Osteoblast (primary cell): ENCODE measurements around the gene FBL. TPM values are rescaled to one million over a fixed set of nuclear protein-coding genes. Genes with fewer than 3 reads are reported as not detected.

ENCODE experiments used
- DNase-seq: peaks from one replicate; pipeline ENCODE4 v3.0.0; 2011; ENCODE audit warnings: low spot score, mixed read lengths; ENCODE audit not compliant: insufficient read length; ENCODE audit errors: missing footprints
- H2AFZ ChIP-seq: 2 replicates; pipeline ENCODE4 v1.6.0; 2011; ENCODE audit warnings: mild to moderate bottlenecking, low read length
- H3K27ac ChIP-seq: 2 replicates; pipeline ENCODE4 v1.5.1; 2011; ENCODE audit warnings: mild to moderate bottlenecking, low read depth, low read length, moderate library complexity
- H3K27me3 ChIP-seq: 2 replicates; pipeline ENCODE4 v1.6.0; 2012; ENCODE audit warnings: mild to moderate bottlenecking, control low read depth, inconsistent platforms, low read length, moderate library complexity; ENCODE audit not compliant: insufficient read depth
- H3K36me3 ChIP-seq: 2 replicates; pipeline ENCODE4 v1.5.1; 2011; ENCODE audit warnings: mild to moderate bottlenecking, low read length, control low read depth, moderate library complexity; ENCODE audit not compliant: insufficient read depth
- H3K4me1 ChIP-seq: 2 replicates; pipeline ENCODE4 v1.5.1; 2011; ENCODE audit warnings: mild to moderate bottlenecking, low read length, control low read depth, moderate library complexity; ENCODE audit not compliant: insufficient read depth
- H3K4me2 ChIP-seq: 2 replicates; pipeline ENCODE4 v1.6.0; 2011; ENCODE audit warnings: mild to moderate bottlenecking, low read length; ENCODE audit not compliant: insufficient read depth
- H3K4me3 ChIP-seq: fragments of 200-600 bp; sonication (generic); 3 replicates; pipeline ENCODE4 v1.5.1; 2012; ENCODE audit warnings: mild to moderate bottlenecking, low read length, inconsistent platforms; ENCODE audit not compliant: insufficient read depth
- H3K79me2 ChIP-seq: 2 replicates; pipeline ENCODE4 v1.6.0; 2012; ENCODE audit warnings: mild to moderate bottlenecking, low read length, control low read depth, inconsistent platforms; ENCODE audit not compliant: insufficient read depth
- H3K9me3 ChIP-seq: 2 replicates; pipeline ENCODE4 v1.5.1; 2011; ENCODE audit warnings: low read depth, low read length, control low read depth
- H4K20me1 ChIP-seq: 2 replicates; pipeline ENCODE4 v1.6.0; 2012; ENCODE audit warnings: mild to moderate bottlenecking, low read length, control low read depth; ENCODE audit not compliant: insufficient read depth
- CTCF ChIP-seq: IDR thresholded peaks from 2 replicates; pipeline ENCODE4 v1.5.1; 2011; ENCODE audit warnings: mild to moderate bottlenecking, low read depth, low read length, moderate library complexity; ENCODE audit errors: extremely low read depth
- total RNA-seq: library from RNA; depleted of rRNA; stranded (reverse); fragments of >200 nt; gene quantifications from 2 replicates; pipeline ENCODE4 v1.2.3, GENCODE V29; 2012

FBL gene
- total RNA-seq, 1 donor: 87.2 TPM

GRCh38 chr19:39852882-39853281 is 6.7 kb upstream of the FBL start:
- no peaks in the 10 kb centered on the region for H3K4me1 ChIP-seq
- no peaks in the 10 kb centered on the region for H3K27me3 ChIP-seq
- no peak overlapping the region for H3K4me2 ChIP-seq
- H3K27ac ChIP-seq: no peak overlapping the region
- H3K79me2 ChIP-seq: no peaks in the 10 kb centered on the region
- no peak for TF ChIP-seq CTCF
- H2AFZ ChIP-seq: no peak overlapping the region
- H3K9me3 ChIP-seq: no peaks in the 10 kb centered on the region
- H4K20me1 ChIP-seq: no peaks in the 10 kb centered on the region
- H3K4me3 ChIP-seq: no peak overlapping the region
- no peak for DNase-seq
- H3K36me3 ChIP-seq: no peaks in the 10 kb centered on the region

DNA sequence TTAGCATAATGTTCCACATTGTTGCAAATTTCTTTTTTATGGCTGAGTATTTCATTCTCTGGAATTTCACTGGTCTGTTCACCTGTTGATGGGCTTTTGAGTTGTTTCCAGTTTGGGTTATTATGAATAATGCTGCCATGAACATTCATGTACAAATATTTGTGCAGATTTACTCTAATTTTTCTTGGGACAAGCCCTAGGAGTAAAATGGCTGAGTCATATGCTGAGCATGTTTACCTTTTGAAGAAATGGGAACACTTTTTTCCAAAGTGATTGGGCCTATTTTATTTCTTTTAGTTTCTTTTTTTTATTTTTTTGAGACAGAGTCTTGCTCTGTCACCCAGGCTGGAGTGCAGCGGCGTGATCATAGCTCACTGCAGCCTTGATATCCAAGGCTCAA is 4.7 kb upstream of the FBL start:
- H3K4me2 ChIP-seq: no peak overlapping the region
- no peaks in the 10 kb centered on the region for H3K27me3 ChIP-seq
- no peak for TF ChIP-seq CTCF
- H3K4me1 ChIP-seq: peaks cover 6% of the 10 kb centered on the region
- no peak overlapping the region for H3K4me3 ChIP-seq
- H2AFZ ChIP-seq: no peak overlapping the region
- H3K27ac ChIP-seq: no peak overlapping the region
- peaks cover under 1% of the 10 kb centered on the region for H4K20me1 ChIP-seq
- no peaks in the 10 kb centered on the region for H3K9me3 ChIP-seq
- peaks cover 3% of the 10 kb centered on the region for H3K79me2 ChIP-seq
- DNase-seq: no peak
- H3K36me3 ChIP-seq: no peaks in the 10 kb centered on the region

- H3K4me3 ChIP-seq: no peak overlapping the region
- peaks cover 25% of the 10 kb centered on the region for H3K4me1 ChIP-seq
- peaks cover 28% of the 10 kb centered on the region for H3K79me2 ChIP-seq
- peaks cover 16% of the 10 kb centered on the region for H4K20me1 ChIP-seq
- H3K27me3 ChIP-seq: no peaks in the 10 kb centered on the region
- DNase-seq: peak; percentile 62
- no peak overlapping the region for H3K27ac ChIP-seq
- TF ChIP-seq CTCF: no peak
- no peak overlapping the region for H2AFZ ChIP-seq
- H3K9me3 ChIP-seq: no peaks in the 10 kb centered on the region
- no peaks in the 10 kb centered on the region for H3K36me3 ChIP-seq
- H3K4me2 ChIP-seq: no peak overlapping the region
Measured at GRCh38 chr19:39848392-39848791, 2.2 kb upstream of the FBL start.

- no peaks in the 10 kb centered on the region for H3K27me3 ChIP-seq
- peaks cover 25% of the 10 kb centered on the region for H3K4me1 ChIP-seq
- H3K79me2 ChIP-seq: peaks cover 37% of the 10 kb centered on the region
- H3K4me3 ChIP-seq: no peak overlapping the region
- peak overlapping the region; percentile 98 for H2AFZ ChIP-seq
- no peak overlapping the region for H3K4me2 ChIP-seq
- peaks cover 24% of the 10 kb centered on the region for H4K20me1 ChIP-seq
- H3K36me3 ChIP-seq: no peaks in the 10 kb centered on the region
- H3K9me3 ChIP-seq: no peaks in the 10 kb centered on the region
- no peak overlapping the region for H3K27ac ChIP-seq
- no peak for DNase-seq
- TF ChIP-seq CTCF: no peak
Measured at GRCh38 chr19:39847525-39847924, 1.3 kb upstream of the FBL start.
